ENCODE data around the gene TSHZ2. TPM values are rescaled to one million over a fixed set of nuclear protein-coding genes. Genes with fewer than 3 reads are reported as not detected.

The TSHZ2 gene
- total RNA-seq, 1 experiment from 2014 or later: 11.9 TPM

- no peak for DNase-seq (ENCODE audit: low read depth)
Measured at GRCh38 chr20:53161073-53161472, 188.9 kb downstream of the TSHZ2 start.

GRCh38 chr20:53161473-53161872 is 189.3 kb downstream of the TSHZ2 start:
- DNase-seq (ENCODE audit: low read depth): no peak

GRCh38 chr20:53162251-53162835 is 190.2 kb downstream of the TSHZ2 start:
- peak; percentile 96 for DNase-seq (ENCODE audit: low read depth)

- peak; percentile 96 for DNase-seq (ENCODE audit: low read depth)
Measured at GRCh38 chr20:53163486-53163885, 191.3 kb downstream of the TSHZ2 start.

- DNase-seq (ENCODE audit: low read depth): no peak
Measured at GRCh38 chr20:53164072-53164471, 191.9 kb downstream of the TSHZ2 start.

- DNase-seq (ENCODE audit: low read depth): peak; percentile 80
Measured at GRCh38 chr20:53165452-53165851, 193.3 kb downstream of the TSHZ2 start.

- DNase-seq (ENCODE audit: low read depth): no peak
Measured at GRCh38 chr20:53168491-53168890, 196.3 kb downstream of the TSHZ2 start.

- no peak for DNase-seq (ENCODE audit: low read depth)
Measured at GRCh38 chr20:53170196-53170595, 198.0 kb downstream of the TSHZ2 start.

- no peak for DNase-seq (ENCODE audit: low read depth)
Measured at GRCh38 chr20:53171065-53171464, 198.9 kb downstream of the TSHZ2 start.

- no peak for DNase-seq (ENCODE audit: low read depth)
Measured at GRCh38 chr20:53174454-53174853, 202.3 kb downstream of the TSHZ2 start.

GRCh38 chr20:53175135-53175780 is 203.1 kb downstream of the TSHZ2 start:
- no peak for DNase-seq (ENCODE audit: low read depth)

GRCh38 chr20:53176134-53176533 is 204.0 kb downstream of the TSHZ2 start:
- no peak for DNase-seq (ENCODE audit: low read depth)

GRCh38 chr20:53177687-53178086 is 205.5 kb downstream of the TSHZ2 start:
- no peak for DNase-seq (ENCODE audit: low read depth)

- DNase-seq (ENCODE audit: low read depth): no peak
Measured at GRCh38 chr20:53179749-53180148, 207.6 kb downstream of the TSHZ2 start.

GRCh38 chr20:53180928-53181362 is 208.8 kb downstream of the TSHZ2 start:
- no peak for DNase-seq (ENCODE audit: low read depth)

GRCh38 chr20:53181866-53182376 is 209.8 kb downstream of the TSHZ2 start:
- no peak for DNase-seq (ENCODE audit: low read depth)

- DNase-seq (ENCODE audit: low read depth): no peak
Measured at GRCh38 chr20:53183181-53183580, 211.0 kb downstream of the TSHZ2 start.

- no peak for DNase-seq (ENCODE audit: low read depth)
Measured at GRCh38 chr20:53186635-53187034, 214.5 kb downstream of the TSHZ2 start.

GRCh38 chr20:53187392-53188068 is 215.4 kb downstream of the TSHZ2 start:
- DNase-seq (ENCODE audit: low read depth): no peak

GRCh38 chr20:53190225-53190624 is 218.1 kb downstream of the TSHZ2 start:
- no peak for DNase-seq (ENCODE audit: low read depth)

- DNase-seq (ENCODE audit: low read depth): no peak
Measured at GRCh38 chr20:53191957-53192356, 219.8 kb downstream of the TSHZ2 start.

GRCh38 chr20:53194306-53195290 is 222.4 kb downstream of the TSHZ2 start:
- DNase-seq (ENCODE audit: low read depth): no peak
